Measurements from ENCODE around the gene AHR.

AHR gene

GRCh38 chr7:17304926-17305325 lies 6.5 kb downstream of the AHR start:
- no peak for DNase-seq (ENCODE audit: low read depth in 2 of 2)

- no peak for DNase-seq (ENCODE audit: low read depth in 2 of 2)
These were observed 7.1 kb downstream of the AHR start for GRCh38 chr7:17305387-17306171.

DNA sequence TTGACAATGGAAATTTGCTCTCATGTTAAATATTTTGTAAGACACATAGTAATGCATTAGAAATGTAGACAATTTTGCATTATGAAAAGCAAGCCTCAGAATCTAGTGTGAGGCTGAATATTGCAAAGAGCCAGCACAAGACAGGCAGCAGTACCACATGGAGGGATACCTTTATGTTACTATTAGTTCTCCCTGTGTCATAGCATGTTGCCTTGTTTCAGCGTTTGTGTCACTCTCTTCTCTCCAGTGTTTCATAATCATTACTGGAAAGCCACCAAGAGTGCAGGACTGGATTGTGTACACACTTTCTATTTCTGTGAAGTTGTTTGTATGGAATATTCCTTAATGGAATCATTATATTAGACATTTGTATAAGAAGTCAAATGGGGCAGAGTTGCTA lies 8.5 kb downstream of the AHR start:
- DNase-seq (ENCODE audit: low read depth in 2 of 2) = no peak

- DNase-seq (ENCODE audit: low read depth in 2 of 2) = no peak
These were observed 9.1 kb downstream of the AHR start for GRCh38 chr7:17307558-17307957.

GRCh38 chr7:17307969-17308648 lies 9.7 kb downstream of the AHR start:
- no peak for DNase-seq (ENCODE audit: low read depth in 2 of 2)

DNA sequence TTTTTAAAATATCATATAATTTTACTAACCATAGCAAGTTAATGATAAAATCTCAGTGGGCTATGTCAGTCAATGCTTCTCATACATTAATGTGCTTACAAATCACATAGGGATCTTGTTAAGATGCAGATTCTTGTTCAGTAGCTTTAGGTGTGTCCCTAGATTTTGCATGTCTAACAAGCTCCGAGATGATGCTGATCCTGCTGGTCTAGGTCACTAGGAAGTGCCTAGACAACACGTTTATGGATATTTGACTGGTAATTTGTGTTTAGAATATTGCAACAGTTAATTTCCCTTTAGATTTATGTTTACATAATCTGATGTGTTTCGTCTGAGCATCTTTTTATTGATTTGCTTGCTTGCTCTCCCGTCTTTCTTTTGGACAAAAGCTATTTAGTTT lies 12.7 kb downstream of the AHR start:
- no peak for DNase-seq (ENCODE audit: low read depth in 2 of 2)

DNA sequence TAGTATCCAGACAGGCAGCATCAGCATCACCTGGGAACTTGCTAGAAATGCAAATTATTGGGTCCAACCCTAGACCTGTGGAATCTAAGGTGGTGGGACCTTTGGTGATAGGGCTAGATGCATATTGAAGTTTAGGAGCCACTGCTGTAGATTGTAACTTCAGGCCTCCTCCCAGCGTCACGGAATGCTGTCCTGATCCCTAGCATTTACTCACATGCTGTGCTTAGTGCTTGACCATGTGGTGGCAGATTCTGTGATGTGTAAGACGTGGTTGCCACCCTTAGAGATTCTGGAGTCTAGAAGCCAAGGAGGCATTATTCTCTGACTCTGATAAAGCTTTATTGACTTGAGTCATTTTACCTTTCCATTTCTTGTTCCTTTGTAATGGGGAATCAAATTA lies 13.5 kb downstream of the AHR start:
- DNase-seq (ENCODE audit: low read depth in 2 of 2) = no peak

DNA sequence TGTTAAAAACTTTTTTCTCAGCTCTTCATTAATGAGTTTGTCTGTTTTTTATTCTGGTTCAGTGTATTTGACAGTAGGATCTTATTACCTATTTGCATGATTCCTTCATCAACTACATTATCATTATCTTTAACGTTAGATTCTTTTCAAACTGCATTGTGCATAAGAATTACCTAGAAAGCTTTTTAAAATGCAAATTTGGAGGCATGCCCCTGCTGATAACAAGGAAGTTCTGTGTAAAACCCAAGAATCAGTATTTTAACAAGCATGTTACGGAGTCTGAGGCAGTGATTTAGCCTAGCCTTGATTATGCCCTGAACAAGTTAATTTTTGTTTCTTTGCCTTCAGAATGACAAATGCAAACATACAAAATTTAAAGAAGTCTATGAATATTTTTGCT lies 14.2 kb downstream of the AHR start:
- DNase-seq (ENCODE audit: low read depth in 2 of 2) = no peak

DNA sequence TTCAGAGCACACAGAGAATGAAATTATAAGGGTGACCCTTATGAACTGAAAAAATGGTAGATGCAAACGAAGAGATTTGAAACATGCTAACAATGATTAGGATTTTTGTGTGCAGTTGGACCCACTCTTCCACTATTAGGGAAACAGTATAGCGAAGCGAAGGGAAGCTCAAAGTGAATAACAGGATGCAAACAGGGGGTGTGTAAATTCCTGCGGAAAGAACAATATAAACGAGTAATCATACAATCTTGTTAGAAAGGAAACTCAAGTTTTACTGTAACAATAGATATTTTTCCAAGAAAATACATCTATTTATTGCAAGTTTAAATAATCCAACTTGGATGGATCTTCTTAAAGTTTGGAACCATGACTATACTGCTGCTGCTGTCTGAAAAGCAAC lies 14.7 kb downstream of the AHR start:
- no peak for DNase-seq (ENCODE audit: low read depth in 2 of 2)

DNA sequence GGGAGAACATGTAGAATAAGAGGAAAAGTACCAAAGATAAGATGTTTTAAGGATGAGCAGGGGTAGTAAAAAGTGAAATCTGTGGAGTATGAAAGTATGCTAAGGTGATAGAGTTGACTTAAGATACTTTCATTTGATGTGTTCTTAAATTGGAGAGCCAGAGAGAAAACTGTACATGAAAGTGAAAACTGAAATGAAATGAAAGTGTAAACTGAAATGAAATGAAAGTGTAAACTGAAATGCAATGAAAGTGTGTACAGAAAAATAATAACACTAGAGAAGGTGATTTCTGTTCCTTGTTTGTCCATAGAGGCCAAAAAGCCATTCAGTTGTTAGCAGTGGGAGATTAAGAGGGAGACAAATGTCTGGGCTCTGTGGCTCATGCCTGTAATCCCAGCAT lies 17.5 kb downstream of the AHR start:
- DNase-seq (ENCODE audit: low read depth in 2 of 2) = no peak

- no peak for DNase-seq (ENCODE audit: low read depth in 2 of 2)
These were observed 19.7 kb downstream of the AHR start for GRCh38 chr7:17318146-17318545.

DNA sequence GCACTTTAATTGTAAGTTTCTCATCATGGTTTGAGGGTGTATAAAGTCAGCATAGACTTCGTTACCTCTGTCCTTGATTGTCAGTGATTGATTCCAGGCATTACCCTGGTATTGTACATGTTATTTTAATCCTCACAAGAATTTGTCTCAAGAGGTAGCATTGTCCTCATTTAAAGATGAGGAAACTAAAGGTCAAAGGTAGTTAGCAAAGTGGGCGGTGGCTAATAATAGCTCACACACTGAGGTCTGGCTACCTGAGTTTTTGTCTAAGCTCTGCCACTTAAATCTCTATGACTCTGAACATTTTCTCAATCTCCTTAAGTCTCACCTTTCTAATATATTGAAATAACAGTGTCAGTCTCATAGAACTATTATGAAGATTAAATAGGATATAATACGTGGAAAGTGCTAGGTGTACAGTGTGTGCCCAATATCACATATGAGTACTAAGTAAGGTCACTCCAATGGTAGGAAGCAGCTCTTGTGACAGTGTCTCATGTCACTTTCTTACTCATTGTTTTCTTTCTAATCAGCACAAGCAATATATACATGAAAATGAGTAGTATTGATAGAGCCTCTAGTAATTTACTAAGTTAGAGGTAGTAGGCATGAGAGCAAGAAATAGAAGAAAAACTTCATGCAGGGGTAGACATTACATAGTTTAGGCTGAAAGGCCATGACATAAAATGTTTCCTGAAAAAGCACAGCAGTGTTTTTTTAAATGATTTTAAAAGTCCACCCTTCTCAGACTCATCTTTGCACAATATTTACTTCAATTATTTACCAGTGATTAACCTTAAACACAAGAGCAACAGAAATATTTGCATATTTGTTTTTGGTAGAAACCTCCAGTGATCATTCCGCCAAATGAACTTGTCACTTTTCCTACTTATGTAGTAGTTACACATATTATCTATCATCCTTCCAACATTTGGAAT lies 21.0 kb downstream of the AHR start:
- DNase-seq (ENCODE audit: low read depth in 2 of 2) = no peak

GRCh38 chr7:17320102-17320497 lies 21.6 kb downstream of the AHR start:
- DNase-seq (ENCODE audit: low read depth in 2 of 2) = no peak

GRCh38 chr7:17320657-17321056 lies 22.2 kb downstream of the AHR start:
- no peak for DNase-seq (ENCODE audit: low read depth in 2 of 2)

DNA sequence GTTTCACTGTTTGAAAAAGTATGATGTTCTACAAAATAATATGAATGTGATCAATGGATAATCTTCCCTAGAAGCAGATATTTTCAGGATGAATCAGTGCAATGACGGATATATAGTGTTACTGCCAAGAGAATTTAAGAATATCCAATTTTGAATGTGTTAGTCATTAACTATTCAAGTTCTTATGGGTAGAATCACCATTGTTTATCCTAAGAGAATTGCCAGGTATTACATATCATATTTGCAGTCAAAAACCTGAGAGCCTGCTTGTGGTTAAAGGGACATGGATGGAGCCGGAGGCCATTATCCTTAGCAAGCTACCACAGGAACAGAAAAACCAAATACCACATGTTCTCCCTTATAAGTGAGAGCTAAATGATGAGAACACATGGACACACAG lies 26.9 kb downstream of the AHR start:
- DNase-seq (ENCODE audit: low read depth in 2 of 2) = no peak

DNA sequence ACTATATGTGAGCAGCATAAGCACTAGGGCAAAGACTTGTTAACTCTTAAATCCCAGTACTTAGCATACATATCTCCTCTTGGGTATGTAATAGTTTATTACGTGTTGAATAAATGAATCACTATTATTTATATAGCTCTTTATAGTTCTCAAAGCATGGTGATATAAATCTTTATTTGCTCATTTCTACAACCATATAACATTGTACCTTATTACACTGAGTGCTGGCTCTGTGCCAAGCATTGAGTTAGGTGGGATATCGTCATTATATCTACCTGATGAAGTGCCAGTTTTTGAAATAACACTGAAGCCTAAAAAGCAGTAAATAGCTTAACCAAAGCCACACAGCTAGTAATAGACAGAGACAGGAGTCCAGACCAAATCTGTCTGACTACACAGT lies 27.9 kb downstream of the AHR start:
- no peak for DNase-seq (ENCODE audit: low read depth in 2 of 2)

- DNase-seq (ENCODE audit: low read depth in 2 of 2) = no peak
These were observed 30.2 kb downstream of the AHR start for GRCh38 chr7:17328641-17329040.

DNA sequence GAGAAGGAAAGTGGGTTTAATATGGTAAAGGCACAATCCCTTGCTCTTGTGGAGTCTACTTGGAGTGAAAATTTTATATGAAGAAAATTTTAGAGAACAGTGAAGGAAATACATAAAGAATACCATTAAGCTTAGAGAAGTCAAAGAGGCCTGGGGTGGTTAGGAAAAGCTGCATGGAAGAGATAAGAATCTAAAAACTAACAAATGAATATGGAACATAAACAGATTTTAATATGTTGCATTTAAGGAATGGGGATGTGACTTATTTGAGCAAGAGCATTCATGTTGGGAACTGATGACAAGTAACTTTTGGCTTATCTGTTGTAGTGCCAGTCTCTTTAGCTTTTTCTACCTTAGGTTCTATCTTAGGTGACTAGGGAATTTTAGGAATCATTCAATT lies 31.0 kb downstream of the AHR start:
- DNase-seq (ENCODE audit: low read depth in 2 of 2) = no peak

GRCh38 chr7:17331891-17332501 lies 33.5 kb downstream of the AHR start:
- DNase-seq (ENCODE audit: low read depth in 2 of 2) = no peak

GRCh38 chr7:17333221-17333620 lies 34.8 kb downstream of the AHR start:
- no peak for DNase-seq (ENCODE audit: low read depth in 2 of 2)

- no peak for DNase-seq (ENCODE audit: low read depth in 2 of 2)
These were observed 37.7 kb downstream of the AHR start for GRCh38 chr7:17336168-17336567.

DNA sequence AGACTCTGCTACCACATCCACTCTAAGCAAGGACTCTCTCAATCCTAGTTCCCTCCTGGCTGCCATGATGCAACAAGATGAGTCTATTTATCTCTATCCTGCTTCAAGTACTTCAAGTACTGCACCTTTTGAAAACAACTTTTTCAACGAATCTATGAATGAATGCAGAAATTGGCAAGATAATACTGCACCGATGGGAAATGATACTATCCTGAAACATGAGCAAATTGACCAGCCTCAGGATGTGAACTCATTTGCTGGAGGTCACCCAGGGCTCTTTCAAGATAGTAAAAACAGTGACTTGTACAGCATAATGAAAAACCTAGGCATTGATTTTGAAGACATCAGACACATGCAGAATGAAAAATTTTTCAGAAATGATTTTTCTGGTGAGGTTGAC lies 40.7 kb downstream of the AHR start:
- no peak for DNase-seq (ENCODE audit: low read depth in 2 of 2)
